ENCODE measurements around the gene UTP14A.

Gene UTP14A

DNA sequence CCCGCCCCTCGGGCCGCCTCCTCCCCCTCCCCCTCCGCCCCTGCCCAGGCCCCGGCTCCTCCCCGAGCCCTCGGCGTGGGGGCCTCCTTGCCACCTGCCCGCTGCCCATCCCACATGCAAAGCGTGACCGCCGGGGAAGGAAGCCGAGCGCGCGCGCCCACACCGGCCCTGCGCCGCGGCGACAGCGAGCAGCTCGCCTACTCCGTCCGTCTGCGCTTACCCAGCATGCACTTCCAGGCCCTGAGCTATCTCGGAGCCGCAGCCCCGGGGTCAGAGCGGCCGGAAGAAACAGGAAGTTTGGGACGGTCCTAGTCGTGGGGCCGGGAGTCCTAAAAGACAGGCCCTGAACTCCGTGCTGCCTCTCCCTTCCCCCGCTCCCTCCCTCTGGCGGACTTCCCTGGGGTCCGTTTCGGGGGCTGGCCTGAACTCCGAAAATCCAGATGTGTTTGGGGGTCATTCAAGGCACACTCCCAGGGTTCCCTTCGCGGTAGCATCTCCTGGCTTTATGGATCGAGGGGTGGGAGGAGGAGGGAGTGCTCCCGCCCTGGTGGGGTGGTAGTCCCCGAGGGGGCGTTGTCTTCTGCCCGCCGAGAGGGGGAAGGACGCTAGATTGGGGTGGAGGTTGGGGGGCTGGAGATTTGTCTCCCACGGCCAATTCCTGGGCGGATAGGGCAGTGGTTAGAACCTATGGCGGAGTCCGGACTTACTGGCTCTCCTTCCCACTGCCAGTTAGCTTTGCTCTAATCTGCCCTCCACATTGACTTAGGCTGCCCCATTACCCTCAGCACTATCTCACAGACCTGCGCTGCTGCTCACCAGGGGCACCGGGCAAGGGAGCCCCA, 51.5 kb downstream of the UTP14A start:
- no peak for TF ChIP-seq CTCF (IDR thresholded peaks at IDR 0.05; ENCODE audit: low read depth, low read length)
- peak overlapping the region; percentile 21 to 41 for H3K4me3 ChIP-seq (replicated peaks in 1 of 2; ENCODE audit: low read depth in 2 of 2, low read length in 2 of 2)
- DNase-seq (ENCODE audit: low read depth in 2 of 2) = peak; percentile 29 to 44

DNA sequence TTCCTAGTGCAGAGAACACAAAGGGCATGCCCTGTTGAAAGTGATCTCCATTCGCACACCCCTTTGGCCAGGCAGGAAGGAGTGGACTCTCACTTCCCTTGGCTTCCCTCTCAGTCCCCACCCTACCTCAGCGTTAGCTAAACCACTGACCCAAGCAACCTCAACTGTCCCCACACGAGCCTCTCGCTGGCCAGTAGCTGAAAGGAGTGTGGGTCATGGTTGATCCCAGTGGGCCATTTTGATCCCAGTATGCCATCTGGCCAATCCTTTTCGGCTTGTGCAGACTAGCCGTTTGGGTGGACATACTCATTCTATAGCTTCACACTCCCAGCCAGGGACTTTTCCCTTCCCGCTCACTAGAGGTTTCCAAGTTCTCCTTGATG, 52.1 kb downstream of the UTP14A start:
- TF ChIP-seq CTCF (IDR thresholded peaks at IDR 0.05; ENCODE audit: low read depth, low read length) = no peak
- DNase-seq (ENCODE audit: low read depth in 2 of 2) = no peak
- no peak overlapping the region for H3K4me3 ChIP-seq (replicated peaks in 1 of 2; ENCODE audit: low read depth in 2 of 2, low read length in 2 of 2)

GRCh38 chrX:129958814-129959492, 53.0 kb downstream of the UTP14A start:
- no peak for DNase-seq (ENCODE audit: low read depth in 2 of 2)
- no peak for TF ChIP-seq CTCF (IDR thresholded peaks at IDR 0.05; ENCODE audit: low read depth, low read length)
- H3K4me3 ChIP-seq (replicated peaks in 1 of 2; ENCODE audit: low read depth in 2 of 2, low read length in 2 of 2) = no peak overlapping the region

DNA sequence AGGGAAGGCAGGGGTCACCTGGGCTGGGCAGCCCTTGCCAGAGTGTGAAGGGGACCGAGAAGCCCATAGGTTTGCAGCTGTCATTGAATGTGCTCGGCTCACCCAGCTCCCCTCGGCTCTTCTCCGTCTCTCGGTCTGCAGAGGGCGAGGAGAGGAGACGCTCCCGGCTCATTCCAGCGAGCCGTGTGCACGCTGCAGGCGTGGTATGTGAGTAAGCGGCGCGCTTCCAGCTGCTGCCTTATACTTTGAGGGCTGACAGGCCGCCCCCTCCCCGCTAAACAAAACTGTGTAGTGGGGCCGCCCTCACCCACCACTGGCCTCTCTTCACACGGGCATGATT, 53.5 kb downstream of the UTP14A start:
- DNase-seq (ENCODE audit: low read depth in 2 of 2) = peak in 1 of 2 donors; percentile 16
- no peak overlapping the region for H3K4me3 ChIP-seq (replicated peaks in 1 of 2; ENCODE audit: low read depth in 2 of 2, low read length in 2 of 2)
- TF ChIP-seq CTCF (IDR thresholded peaks at IDR 0.05; ENCODE audit: low read depth, low read length) = no peak

DNA sequence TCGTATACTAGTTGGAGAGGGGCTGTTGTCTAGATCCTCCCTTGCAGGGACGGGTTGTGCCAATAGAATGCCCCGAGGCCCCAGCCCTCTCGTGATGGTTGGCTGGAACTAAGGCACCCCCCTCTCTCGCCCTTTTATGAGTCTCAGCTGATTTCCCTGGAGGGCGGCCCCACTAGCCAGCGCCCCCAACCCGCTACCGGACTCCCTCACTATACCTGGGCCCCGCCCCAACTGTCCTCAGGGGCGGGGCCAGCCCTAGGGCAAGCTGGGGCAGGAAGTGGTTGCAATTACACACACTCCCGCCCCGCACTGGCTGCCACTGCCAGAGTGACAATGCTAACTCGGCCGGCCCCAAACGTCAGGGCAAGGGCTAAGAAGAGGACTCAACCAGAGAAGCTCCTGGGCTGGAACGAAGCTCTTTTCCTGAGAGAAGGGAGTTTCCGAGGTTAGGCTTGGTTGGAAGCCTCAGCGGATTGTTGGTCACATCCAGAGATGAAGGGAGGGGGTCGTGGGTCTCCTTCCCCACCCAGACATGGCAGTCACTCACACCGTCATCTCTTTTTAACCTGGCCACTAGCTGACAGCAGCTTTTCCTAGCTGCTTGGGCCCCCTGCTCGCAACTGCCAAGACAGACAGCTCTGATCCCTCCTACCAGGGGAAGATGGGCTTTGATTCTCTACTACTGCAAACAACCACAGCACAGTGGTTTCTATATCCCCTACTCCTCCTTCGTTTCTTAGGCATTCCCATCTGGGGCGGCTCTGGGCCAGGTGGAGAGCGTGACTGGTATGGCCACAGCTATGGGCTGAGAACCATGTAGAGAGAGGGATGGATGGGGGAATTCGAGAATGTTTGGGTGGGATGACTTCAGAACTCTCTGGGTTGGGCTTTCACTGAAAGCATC, 55.5 kb downstream of the UTP14A start:
- DNase-seq (ENCODE audit: low read depth in 2 of 2) = no peak
- H3K4me3 ChIP-seq (replicated peaks in 1 of 2; ENCODE audit: low read depth in 2 of 2, low read length in 2 of 2) = no peak overlapping the region
- TF ChIP-seq CTCF (IDR thresholded peaks at IDR 0.05; ENCODE audit: low read depth, low read length) = no peak

- no peak overlapping the region for H3K4me3 ChIP-seq (replicated peaks in 1 of 2; ENCODE audit: low read depth in 2 of 2, low read length in 2 of 2)
- DNase-seq (ENCODE audit: low read depth in 2 of 2) = no peak
- TF ChIP-seq CTCF (IDR thresholded peaks at IDR 0.05; ENCODE audit: low read depth, low read length) = no peak
Measured at GRCh38 chrX:129963729-129964128, 57.8 kb downstream of the UTP14A start.

Measured in cardiac fibroblast (primary cell).